VCaP (cell line): ENCODE results near the gene NT5DC3.

Experiments
- H3K27ac ChIP-seq: fragments of 450-650 bp; 2 replicates; pipeline ENCODE4 v1.5.1; 2017
- TF ChIP-seq, protein P1 (sequence below): fragments of 450-650 bp; conservative IDR thresholded peaks from 2 replicates; pipeline ENCODE4 v1.5.1; 2017; ENCODE audit warnings: mild to moderate bottlenecking, moderate library complexity

NT5DC3 gene

DNA sequence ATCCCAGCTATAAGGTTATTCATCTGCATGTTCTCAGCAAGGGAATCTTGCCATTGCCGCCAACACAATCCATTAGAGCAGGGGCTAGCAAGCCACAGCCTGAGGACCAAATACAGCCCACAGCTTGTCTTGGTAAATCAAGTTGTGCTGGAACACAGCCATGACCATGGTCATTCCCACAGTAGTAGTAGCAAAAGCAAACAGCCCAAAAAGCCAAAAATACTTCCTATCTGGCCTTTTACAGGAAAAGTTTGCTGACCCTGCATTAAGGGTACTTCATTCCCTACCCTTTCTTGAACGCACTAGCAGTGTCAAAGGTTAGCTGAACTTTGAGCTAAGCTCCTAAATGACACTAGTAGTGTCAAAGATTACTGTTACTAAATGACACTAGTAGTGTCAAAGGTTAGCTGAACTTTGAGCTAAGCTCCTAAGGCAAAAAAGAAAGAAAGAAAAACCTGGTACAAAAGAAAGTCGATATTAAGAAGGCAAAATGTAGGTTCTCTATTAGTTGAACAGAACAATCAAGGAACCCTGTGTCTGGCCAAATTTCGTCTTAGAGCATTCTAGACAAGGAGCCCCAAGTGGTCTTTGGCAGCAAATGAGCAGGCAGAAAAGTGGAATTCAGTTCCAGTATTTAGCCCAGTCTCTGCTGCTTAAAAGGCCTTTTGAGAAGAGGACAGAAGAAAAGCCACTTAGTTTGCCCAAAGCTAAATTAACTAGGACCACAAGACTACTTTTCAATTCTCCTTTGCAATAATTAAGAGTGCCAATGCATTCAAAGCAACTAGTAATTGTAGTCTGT lies 67.7 kb downstream of the NT5DC3 start:
- TF ChIP-seq, protein P1, sequence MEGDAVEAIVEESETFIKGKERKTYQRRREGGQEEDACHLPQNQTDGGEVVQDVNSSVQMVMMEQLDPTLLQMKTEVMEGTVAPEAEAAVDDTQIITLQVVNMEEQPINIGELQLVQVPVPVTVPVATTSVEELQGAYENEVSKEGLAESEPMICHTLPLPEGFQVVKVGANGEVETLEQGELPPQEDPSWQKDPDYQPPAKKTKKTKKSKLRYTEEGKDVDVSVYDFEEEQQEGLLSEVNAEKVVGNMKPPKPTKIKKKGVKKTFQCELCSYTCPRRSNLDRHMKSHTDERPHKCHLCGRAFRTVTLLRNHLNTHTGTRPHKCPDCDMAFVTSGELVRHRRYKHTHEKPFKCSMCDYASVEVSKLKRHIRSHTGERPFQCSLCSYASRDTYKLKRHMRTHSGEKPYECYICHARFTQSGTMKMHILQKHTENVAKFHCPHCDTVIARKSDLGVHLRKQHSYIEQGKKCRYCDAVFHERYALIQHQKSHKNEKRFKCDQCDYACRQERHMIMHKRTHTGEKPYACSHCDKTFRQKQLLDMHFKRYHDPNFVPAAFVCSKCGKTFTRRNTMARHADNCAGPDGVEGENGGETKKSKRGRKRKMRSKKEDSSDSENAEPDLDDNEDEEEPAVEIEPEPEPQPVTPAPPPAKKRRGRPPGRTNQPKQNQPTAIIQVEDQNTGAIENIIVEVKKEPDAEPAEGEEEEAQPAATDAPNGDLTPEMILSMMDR: no peak
- H3K27ac ChIP-seq: no peak overlapping the region

DNA sequence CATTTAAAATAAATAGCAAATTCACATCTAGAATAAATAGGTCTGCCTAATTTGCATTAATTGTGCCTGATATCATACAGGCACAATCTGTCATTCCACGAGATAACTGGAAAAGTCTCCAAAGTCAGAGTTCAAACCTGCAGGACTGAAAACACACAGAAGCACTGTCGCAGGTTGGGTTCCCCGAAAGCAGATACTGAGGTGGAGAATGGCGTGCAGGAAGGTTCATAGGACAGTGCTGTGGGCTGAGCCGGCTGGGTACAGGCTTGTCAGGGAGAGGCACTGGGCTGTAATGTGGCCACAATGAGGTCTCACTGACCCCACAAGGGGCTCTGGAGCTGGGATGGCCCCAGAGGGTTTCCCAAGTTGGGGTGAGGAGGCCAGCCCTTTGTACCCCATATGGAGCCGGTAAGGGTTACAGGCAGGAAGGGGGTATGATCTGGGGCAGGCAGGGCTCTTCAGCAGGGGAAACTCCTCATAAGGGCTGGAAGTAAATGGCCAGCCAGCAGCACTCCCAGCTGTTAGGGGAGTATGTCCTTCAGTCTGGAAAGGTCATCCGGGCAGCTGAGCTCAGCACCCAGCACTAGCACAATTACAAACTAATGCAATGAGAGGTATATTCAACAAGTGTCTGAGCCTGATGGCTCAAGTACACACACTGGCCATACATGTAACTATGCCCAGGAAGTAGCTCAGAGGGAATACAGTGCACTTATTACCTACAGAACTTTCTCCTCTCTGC lies 68.5 kb downstream of the NT5DC3 start:
- TF ChIP-seq, protein P1: no peak
- H3K27ac ChIP-seq: no peak overlapping the region; the same call in 1 of the 2 replicates

DNA sequence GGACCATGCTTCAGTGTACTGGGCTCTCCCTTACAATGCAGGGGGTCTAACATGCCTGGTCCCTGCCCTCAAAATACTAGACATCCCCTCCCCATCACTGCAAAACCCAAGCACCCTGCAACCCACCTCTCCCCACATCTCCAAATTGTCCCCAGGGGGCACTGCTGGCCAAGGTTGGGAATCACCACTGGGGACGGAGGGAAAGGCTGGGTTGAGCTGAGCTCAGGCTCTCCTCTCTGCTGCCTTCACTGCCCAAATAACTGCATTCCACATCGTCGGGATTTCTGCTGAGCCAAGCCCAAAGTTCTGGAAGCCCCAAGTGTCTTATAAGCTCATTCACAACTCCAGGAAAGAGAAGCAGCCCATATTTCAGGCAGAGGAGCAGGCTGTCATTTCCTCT lies 69.6 kb downstream of the NT5DC3 start:
- TF ChIP-seq, protein P1: peak; percentile 78
- no peak overlapping the region for H3K27ac ChIP-seq

DNA sequence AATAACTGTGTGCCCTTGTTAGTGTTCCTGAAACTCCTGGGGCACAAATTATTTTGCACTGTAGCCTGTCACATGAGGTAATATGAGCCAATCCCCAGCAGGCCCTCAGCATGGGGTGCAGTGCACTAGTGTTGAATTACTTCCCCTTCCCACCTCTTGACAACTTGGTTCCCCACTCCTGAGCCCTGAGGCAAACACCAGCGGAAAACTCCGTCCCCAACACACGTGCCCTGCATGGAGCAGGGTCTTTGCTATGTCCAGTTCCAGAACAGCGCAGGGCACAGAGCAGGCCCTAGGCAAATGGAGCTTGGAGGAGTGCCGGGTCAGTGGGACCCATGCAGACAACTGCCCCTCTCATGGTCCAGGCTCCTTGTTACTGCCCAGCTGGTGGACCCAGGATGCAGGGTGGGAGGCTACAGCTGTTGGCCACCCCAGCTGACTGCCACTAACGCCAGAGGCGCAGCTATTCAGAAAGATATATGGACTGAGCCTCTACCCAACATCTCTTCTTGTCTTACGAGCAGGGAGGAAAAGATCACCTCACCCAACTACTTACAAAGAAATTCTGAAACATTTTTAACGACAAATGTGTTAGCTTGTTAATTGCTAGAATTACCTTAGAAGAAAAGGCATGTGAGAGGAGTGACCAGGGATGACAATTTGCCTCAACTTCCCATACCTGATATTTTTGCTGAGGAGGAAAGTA lies 71.6 kb downstream of the NT5DC3 start:
- TF ChIP-seq, protein P1: no peak
- no peak overlapping the region for H3K27ac ChIP-seq

DNA sequence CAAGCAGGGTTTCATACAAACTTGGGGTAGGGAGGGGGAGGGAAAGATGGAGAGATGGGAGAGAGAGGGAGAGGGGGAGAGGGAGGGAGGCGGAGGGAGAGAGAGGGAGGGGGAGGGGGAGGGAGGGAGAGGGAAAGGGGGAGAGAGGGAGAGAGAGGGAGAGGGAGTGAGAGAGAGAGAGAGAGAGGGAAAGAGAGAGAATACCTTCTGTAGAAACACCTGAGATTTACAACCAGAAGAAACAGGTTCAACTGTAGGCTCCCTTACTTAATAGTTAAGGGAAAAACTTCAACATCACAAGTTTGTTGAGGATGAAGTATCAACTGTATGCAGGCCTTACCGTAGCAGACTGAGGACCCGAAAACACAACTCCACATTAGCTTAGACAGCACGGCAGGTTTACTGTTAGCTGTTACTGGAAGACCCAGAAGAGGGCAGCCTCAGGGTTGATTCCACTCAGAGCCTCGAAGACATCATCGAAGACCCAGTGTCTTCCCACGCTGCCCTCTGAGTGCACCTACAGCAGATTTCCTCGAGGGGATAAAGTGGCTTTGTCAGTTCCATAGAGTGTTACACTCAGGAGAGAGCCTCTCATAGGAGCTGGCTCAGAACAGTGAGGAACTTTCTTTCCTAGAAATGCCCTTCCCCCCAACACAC lies 72.4 kb downstream of the NT5DC3 start:
- TF ChIP-seq, protein P1: peak; percentile 23
- H3K27ac ChIP-seq: no peak overlapping the region

DNA sequence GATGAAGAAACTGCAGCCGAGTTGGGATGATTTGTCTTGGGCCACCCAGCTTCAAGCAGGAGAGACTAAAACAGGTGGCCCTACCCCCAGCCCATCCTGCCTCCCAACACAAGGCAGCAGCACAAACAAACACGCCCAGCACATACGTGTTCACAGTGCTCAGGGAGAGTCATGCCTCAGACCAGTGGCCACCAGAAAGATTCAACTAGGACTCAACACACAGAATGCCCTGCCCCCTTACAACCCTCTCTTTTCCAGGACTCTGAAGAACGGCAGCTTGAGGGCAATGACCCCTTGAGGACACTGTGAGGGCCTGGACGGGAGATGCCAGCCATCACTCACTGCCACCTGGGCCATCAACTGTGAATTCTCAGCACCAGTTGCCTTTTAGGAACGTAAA lies 75.0 kb downstream of the NT5DC3 start:
- TF ChIP-seq, protein P1: no peak

More for the DNA sequence above, 75.0 kb downstream of the NT5DC3 start:
- H3K27ac ChIP-seq: no peak overlapping the region
